Hepatocyte (in vitro differentiated cells): ENCODE measurements around the gene MTMR12.

Experiments used
- CTCF ChIP-seq: fragments of 200-600 bp; sonication (generic); IDR thresholded peaks from 2 replicates; pipeline ENCODE4 v1.5.1; 2016; ENCODE audit warnings: antibody characterized with exemption, mild to moderate bottlenecking; ENCODE audit not compliant: poor library complexity
- EZH2 ChIP-seq: fragments of 200-600 bp; sonication (generic); IDR thresholded peaks from 2 replicates; pipeline ENCODE4 v1.6.1; 2016; ENCODE audit warnings: antibody characterized with exemption, mild to moderate bottlenecking, borderline replicate concordance
- EZH2phosphoT487 ChIP-seq: fragments of 200-600 bp; sonication (generic); IDR thresholded peaks from one replicate; pipeline ENCODE4 v1.6.1; 2018; ENCODE audit warnings: antibody characterized with exemption, mild to moderate bottlenecking, low read depth, moderate library complexity; ENCODE audit not compliant: unreplicated experiment, severe bottlenecking

GRCh38 chr5:32263684-32264083, 49.1 kb downstream of the MTMR12 start:
- TF ChIP-seq CTCF: no peak
- no peak for TF ChIP-seq EZH2
- no peak for TF ChIP-seq EZH2phosphoT487
